KMS-11 (cell line): ENCODE results near the gene EVA1C.

Experiments
- H2AFZ ChIP-seq: fragments of 200-600 bp; sonication (generic); 2 replicates; pipeline ENCODE4 v1.6.1; 2016; ENCODE audit warnings: antibody characterized with exemption, mixed run types, low read depth
- H3K27ac ChIP-seq: fragments of 200-600 bp; sonication (generic); 2 replicates; pipeline ENCODE4 v1.6.1; 2016; ENCODE audit warnings: mild to moderate bottlenecking, mixed run types
- H3K27me3 ChIP-seq: fragments of 200-600 bp; sonication (generic); 2 replicates; pipeline ENCODE4 v1.6.1; 2017; ENCODE audit warnings: mild to moderate bottlenecking, low read depth, mixed run types, moderate library complexity; ENCODE audit not compliant: insufficient read depth
- H3K36me3 ChIP-seq: fragments of 200-600 bp; sonication (generic); 2 replicates; pipeline ENCODE4 v1.6.1; 2017; ENCODE audit warnings: mild to moderate bottlenecking, mixed run types; ENCODE audit not compliant: insufficient read depth
- H3K4me1 ChIP-seq: fragments of 200-600 bp; sonication (generic); 2 replicates; pipeline ENCODE4 v1.6.1; 2016; ENCODE audit warnings: mild to moderate bottlenecking, low read depth, mixed run types; ENCODE audit not compliant: poor library complexity, severe bottlenecking
- H3K4me2 ChIP-seq: fragments of 200-600 bp; sonication (generic); 2 replicates; pipeline ENCODE4 v1.7.0; 2016; ENCODE audit warnings: mild to moderate bottlenecking, mixed run types
- H3K4me3 ChIP-seq: fragments of 200-600 bp; sonication (generic); IDR thresholded peaks from 2 replicates; pipeline ENCODE4 v1.6.1; 2017; ENCODE audit warnings: low read depth, low read length, mixed read lengths; ENCODE audit not compliant: insufficient read depth
- H3K79me2 ChIP-seq: fragments of 200-600 bp; sonication (generic); 2 replicates; pipeline ENCODE4 v1.6.1; 2016; ENCODE audit warnings: low read depth, mixed run types; ENCODE audit not compliant: insufficient read depth
- H3K9ac ChIP-seq: fragments of 200-600 bp; sonication (generic); 2 replicates; pipeline ENCODE4 v1.6.1; 2016; ENCODE audit warnings: mild to moderate bottlenecking, mixed run types
- H4K20me1 ChIP-seq: fragments of 200-600 bp; sonication (generic); 2 replicates; pipeline ENCODE4 v1.6.1; 2016; ENCODE audit warnings: mild to moderate bottlenecking, mixed run types; ENCODE audit not compliant: insufficient read depth
- TF ChIP-seq, protein P1 (sequence below): fragments of 200-600 bp; sonication (generic); conservative IDR thresholded peaks from 2 replicates; pipeline ENCODE4 v1.6.1; 2017; ENCODE audit warnings: low read depth, mild to moderate bottlenecking, antibody characterized with exemption, low read length, moderate library complexity, mixed read lengths

EVA1C gene

DNA sequence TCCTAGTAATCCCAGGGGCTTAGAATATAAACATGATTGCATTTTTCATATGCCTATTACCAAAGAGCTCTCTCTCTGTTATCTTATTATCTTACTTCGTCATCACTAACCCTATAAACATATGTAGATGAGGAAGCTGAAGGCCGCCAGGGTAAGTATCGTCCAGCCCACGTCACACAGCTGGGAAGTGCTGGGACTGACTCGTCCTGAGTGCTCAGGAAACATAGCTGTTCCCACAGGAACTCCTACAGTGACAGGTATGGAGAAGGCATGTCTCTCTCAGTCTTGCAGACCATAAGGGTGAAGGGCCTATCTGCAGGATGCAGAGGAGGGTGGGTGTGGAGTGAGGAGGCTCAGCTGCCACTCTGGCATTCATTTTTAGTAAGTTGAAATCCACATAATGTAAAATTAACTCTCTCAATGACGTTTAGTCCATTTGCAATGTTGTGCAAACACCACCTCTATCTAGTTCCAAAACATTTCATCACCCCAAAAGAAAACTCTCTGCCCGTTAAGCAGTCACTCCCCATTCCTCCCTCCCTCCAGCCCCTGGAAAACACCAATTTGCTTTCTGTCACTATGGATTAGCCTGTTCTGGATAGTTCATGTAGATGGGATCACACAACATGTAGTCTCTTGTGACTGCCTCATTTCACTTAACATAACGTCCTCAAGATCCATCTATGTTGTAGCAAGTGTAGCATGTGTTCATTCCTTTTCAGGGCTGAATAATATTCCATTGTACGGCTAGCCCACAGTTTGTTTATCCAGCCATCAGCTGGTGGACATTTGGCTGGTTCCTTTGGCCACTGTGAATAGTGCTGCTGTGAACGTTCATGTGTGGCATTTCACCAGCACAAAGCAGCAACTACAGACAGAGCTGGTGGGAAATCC, 104.5 kb downstream of the EVA1C start:
- H3K79me2 ChIP-seq: no peaks in the 10 kb centered on the region
- no peak overlapping the region for H3K9ac ChIP-seq
- TF ChIP-seq, protein P1, sequence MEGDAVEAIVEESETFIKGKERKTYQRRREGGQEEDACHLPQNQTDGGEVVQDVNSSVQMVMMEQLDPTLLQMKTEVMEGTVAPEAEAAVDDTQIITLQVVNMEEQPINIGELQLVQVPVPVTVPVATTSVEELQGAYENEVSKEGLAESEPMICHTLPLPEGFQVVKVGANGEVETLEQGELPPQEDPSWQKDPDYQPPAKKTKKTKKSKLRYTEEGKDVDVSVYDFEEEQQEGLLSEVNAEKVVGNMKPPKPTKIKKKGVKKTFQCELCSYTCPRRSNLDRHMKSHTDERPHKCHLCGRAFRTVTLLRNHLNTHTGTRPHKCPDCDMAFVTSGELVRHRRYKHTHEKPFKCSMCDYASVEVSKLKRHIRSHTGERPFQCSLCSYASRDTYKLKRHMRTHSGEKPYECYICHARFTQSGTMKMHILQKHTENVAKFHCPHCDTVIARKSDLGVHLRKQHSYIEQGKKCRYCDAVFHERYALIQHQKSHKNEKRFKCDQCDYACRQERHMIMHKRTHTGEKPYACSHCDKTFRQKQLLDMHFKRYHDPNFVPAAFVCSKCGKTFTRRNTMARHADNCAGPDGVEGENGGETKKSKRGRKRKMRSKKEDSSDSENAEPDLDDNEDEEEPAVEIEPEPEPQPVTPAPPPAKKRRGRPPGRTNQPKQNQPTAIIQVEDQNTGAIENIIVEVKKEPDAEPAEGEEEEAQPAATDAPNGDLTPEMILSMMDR: no peak
- H3K4me3 ChIP-seq: no peak overlapping the region
- H3K4me1 ChIP-seq: no peaks in the 10 kb centered on the region
- H3K36me3 ChIP-seq: no peaks in the 10 kb centered on the region
- H4K20me1 ChIP-seq: no peaks in the 10 kb centered on the region
- no peak overlapping the region for H3K27ac ChIP-seq
- no peak overlapping the region for H2AFZ ChIP-seq
- H3K4me2 ChIP-seq: no peak overlapping the region
- no peaks in the 10 kb centered on the region for H3K27me3 ChIP-seq

DNA sequence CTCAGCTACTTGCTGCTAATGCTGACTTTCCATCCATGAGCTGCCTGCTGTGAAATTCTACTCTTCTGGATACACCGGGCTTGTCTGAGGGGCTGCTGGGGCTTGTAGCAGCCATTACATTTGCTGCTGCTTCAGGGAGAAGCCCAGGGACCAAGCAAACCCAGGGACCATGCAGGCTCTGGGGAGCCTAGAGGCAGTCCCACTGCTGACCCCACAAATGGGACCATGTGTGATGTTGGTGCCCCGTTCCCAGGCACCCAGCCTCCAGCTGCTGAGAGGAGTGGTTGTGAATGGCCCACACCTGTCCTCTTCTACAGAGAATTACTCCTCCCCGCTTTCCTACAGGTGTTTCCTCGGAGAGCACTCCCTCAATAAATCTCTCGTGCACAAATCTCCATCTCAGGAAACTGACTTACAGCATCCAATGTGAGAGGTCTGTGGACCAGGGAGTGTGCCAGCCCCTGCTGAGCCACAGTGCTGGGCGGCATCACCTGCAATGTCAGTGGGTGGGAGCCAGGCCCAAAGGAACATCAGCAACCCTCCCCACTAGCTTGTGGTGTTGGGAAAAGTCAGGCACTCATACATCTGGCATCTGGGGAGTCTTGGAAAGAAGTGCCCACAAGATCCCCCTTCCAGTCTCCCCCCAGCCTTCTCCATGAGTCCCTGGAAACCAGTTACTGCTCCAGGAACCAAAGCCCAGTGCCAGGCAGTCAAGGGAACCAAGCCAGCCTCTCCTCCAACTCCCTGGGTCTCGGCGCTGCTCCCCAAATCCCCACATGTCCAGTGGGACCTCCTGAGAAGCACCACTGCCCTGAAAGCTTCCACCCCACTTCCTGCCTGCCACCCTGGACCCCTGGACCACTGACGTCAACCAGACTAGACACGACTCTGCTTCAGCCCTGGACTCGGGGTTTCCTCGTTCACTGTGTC, 107.7 kb downstream of the EVA1C start:
- Histone ChIP-seq H3K4me1 (no peaks in the 10 kb centered on the region), H3K79me2 (no peaks in the 10 kb centered on the region), H3K27me3 (no peaks in the 10 kb centered on the region), H3K4me3 (no peak overlapping the region), H3K4me2 (no peak overlapping the region), H4K20me1 (no peaks in the 10 kb centered on the region), H3K9ac (no peak overlapping the region), H3K36me3 (no peaks in the 10 kb centered on the region), H3K27ac (no peak overlapping the region), H2AFZ (no peak overlapping the region)
- TF ChIP-seq, protein P1: no peak

DNA sequence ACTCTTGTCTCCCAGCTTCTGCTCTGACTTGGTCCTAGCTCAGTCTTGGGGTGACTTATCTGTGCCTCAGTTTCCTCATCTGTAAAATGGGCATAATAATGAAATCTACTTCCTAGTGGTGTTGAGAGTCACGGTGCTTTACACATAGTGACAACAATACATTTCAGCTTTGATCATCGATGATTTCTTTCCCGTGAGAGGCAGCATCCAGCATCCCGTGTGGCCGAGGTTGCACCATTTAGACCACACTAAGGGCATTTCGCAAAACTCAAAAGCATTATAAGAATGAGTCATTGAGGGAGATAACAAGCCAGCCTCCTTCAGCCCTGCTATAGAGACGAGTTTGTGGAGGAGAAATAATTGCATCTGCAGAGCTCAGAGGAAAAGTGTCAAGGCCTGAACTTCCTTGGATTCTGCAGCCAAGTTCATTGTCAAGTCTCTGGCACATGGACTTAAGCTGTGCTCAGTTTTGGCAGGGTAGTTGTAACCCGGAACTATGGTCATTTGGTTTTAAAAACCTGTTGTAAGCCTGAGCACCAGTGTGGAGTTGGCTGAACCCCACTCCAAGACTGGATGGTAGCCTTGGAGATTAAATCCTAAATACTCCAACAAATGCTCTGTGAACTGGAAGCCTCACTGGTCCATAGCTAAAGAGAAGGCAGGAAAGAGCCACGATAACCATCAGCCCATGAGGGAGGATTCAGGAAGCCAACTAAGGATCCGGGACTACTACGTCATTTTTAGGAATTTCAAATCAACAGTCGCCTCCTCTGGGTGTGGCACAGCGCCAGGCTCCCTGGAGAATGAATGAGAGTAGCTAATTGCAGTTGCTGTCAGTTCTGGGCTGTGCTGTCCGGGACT, 108.6 kb downstream of the EVA1C start:
- H3K79me2 ChIP-seq: no peaks in the 10 kb centered on the region

More for the DNA sequence above, 108.6 kb downstream of the EVA1C start:
- Histone ChIP-seq H3K36me3 (no peaks in the 10 kb centered on the region), H3K9ac (no peak overlapping the region), H2AFZ (no peak overlapping the region), H3K4me3 (no peak overlapping the region), H3K27me3 (no peaks in the 10 kb centered on the region), H3K27ac (no peak overlapping the region), H4K20me1 (no peaks in the 10 kb centered on the region), H3K4me1 (no peaks in the 10 kb centered on the region), H3K4me2 (no peak overlapping the region)
- TF ChIP-seq, protein P1: no peak
